ENCODE data around the gene C2CD2.

DNA sequence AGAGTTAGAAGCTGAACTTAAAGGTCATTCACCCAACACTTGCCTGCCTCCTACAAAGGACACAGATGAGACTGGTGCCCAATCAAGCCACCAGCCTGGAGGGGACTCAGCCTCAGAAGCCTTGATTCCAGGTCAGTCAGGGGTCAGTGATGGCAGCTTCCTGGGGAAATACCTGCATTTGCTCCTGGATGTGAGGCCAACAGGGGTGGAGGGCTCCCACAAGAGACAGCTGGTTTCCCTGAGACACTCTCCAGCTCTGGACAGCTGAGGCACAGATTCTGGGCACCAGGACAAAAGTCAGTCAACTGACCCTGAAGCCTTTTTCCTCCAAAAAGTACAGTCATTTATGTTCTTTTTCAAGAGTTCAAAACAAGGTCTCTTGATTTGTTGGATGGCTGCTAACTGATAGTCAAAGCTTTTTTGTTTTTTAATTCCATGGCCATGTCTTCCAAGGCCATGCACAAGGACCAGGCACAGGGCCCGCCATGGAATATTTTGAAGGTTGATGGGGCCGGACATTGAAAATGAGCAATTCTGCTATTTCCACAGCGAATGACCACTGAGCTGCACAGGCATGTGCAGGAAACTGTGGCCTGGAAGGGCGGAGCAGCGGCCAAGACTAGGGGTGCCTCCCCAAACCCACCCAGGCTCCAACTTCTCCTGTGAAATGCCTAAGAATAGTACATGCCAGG is 1.8 kb downstream of the C2CD2 start:
- TF ChIP-seq CTCF (IDR thresholded peaks at IDR 0.05) = no peak
- no peak for TF ChIP-seq POLR2A (IDR thresholded peaks at IDR 0.05)
